ENCODE measurements around the gene LENG8.
A peak's percentile ranks its signal among the peaks of the same experiment; 100 is the strongest.

LENG8 gene

GRCh38 chr19:54426291-54426931 lies 22.6 kb upstream of the LENG8 start:
- Histone ChIP-seq H2BK15ac (ENCODE audit: low read length) (peak overlapping the region; percentile 7), H3K36me3 (replicated peaks in 1 of 2; ENCODE audit: control insufficient read depth in 2 of 2, insufficient read depth in 2 of 2, low read length in 2 of 2) (peaks cover 38 to 53% of the 10 kb centered on the region in 2 donors), H3K18ac (ENCODE audit: low read length) (peak overlapping the region; percentile 84), H3K4me3 (ENCODE audit: low read length in 2 of 2) (no peak overlapping the region), H3K9me3 (replicated peaks in 1 of 2; ENCODE audit: control insufficient read depth in 2 of 2, insufficient read depth in 1 of 2, low read depth in 1 of 2, low read length in 2 of 2) (peaks cover 0 to 2% of the 10 kb centered on the region in 2 donors), H3K79me1 (ENCODE audit: low read depth, low read length) (peaks cover 22% of the 10 kb centered on the region), H4K8ac (ENCODE audit: low read depth, low read length) (peak overlapping the region; percentile 68), H3K14ac (ENCODE audit: low read length) (no peak overlapping the region), H3K27me3 (ENCODE audit: control insufficient read depth in 3 of 3, insufficient read depth in 3 of 3, low read depth in 1 of 3, low read length in 3 of 3) (no peaks in the 10 kb centered on the region), H3K4ac (ENCODE audit: low read length) (no peak overlapping the region), H2BK12ac (ENCODE audit: low read length) (peak overlapping the region; percentile 82), H2AFZ (ENCODE audit: low read length) (no peak overlapping the region), H4K91ac (ENCODE audit: low read depth, low read length, poor library complexity) (peak overlapping the region; percentile 38), H3K23ac (ENCODE audit: low read depth, low read length, poor library complexity) (peak overlapping the region; percentile 60), H3K27ac (replicated peaks; ENCODE audit: low read length) (peak overlapping the region; percentile 49), H2BK120ac (ENCODE audit: low read depth, low read length) (no peak overlapping the region), H3K9ac (ENCODE audit: low read depth, low read length, poor library complexity) (peak overlapping the region; percentile 12), H2AK5ac (ENCODE audit: low read depth, low read length) (peak overlapping the region; percentile 86), H3K4me2 (ENCODE audit: insufficient read depth, low read length, poor library complexity, severe bottlenecking) (no peak overlapping the region), H3K4me1 (ENCODE audit: control insufficient read depth in 2 of 2, insufficient read depth in 1 of 2, low read depth in 1 of 2, low read length in 2 of 2) (peaks cover 14 to 46% of the 10 kb centered on the region in 2 donors), H2BK5ac (ENCODE audit: low read length) (peak overlapping the region; percentile 70)
- DNase-seq (ENCODE audit: low spot score): no peak
- WGBS, 2 donors (ENCODE audit: extremely low coverage in 2 of 2, insufficient read length in 2 of 2, insufficient replicate concordance in 1 of 2): no CpG with 5 or more reads among the region's 17 CpGs

- Histone ChIP-seq H3K27me3 (ENCODE audit: control insufficient read depth in 3 of 3, insufficient read depth in 3 of 3, low read depth in 1 of 3, low read length in 3 of 3) (no peaks in the 10 kb centered on the region), H2BK15ac (ENCODE audit: low read length) (no peak overlapping the region), H3K18ac (ENCODE audit: low read length) (no peak overlapping the region), H3K9me3 (replicated peaks in 1 of 2; ENCODE audit: control insufficient read depth in 2 of 2, insufficient read depth in 1 of 2, low read depth in 1 of 2, low read length in 2 of 2) (peaks cover 0 to 2% of the 10 kb centered on the region in 2 donors), H3K4me3 (ENCODE audit: low read length in 2 of 2) (no peak overlapping the region), H3K27ac (replicated peaks; ENCODE audit: low read length) (no peak overlapping the region), H2BK5ac (ENCODE audit: low read length) (no peak overlapping the region), H2BK12ac (ENCODE audit: low read length) (no peak overlapping the region), H3K23ac (ENCODE audit: low read depth, low read length, poor library complexity) (no peak overlapping the region), H3K4me1 (ENCODE audit: control insufficient read depth in 2 of 2, insufficient read depth in 1 of 2, low read depth in 1 of 2, low read length in 2 of 2) (peaks cover 7 to 38% of the 10 kb centered on the region in 2 donors), H3K4ac (ENCODE audit: low read length) (no peak overlapping the region), H2AK5ac (ENCODE audit: low read depth, low read length) (no peak overlapping the region), H3K36me3 (replicated peaks in 1 of 2; ENCODE audit: control insufficient read depth in 2 of 2, insufficient read depth in 2 of 2, low read length in 2 of 2) (peaks cover 37 to 55% of the 10 kb centered on the region in 2 donors), H2BK120ac (ENCODE audit: low read depth, low read length) (no peak overlapping the region), H4K91ac (ENCODE audit: low read depth, low read length, poor library complexity) (no peak overlapping the region), H2AFZ (ENCODE audit: low read length) (no peak overlapping the region), H3K79me1 (ENCODE audit: low read depth, low read length) (peaks cover 15% of the 10 kb centered on the region), H3K14ac (ENCODE audit: low read length) (no peak overlapping the region), H4K8ac (ENCODE audit: low read depth, low read length) (no peak overlapping the region), H3K4me2 (ENCODE audit: insufficient read depth, low read length, poor library complexity, severe bottlenecking) (no peak overlapping the region), H3K9ac (ENCODE audit: low read depth, low read length, poor library complexity) (no peak overlapping the region)
- no CpG with 5 or more reads among the region's 11 CpGs for WGBS, 2 donors (ENCODE audit: extremely low coverage in 2 of 2, insufficient read length in 2 of 2, insufficient replicate concordance in 1 of 2)
- no peak for DNase-seq (ENCODE audit: low spot score)
These were observed 21.4 kb upstream of the LENG8 start for GRCh38 chr19:54427586-54427985.

GRCh38 chr19:54428323-54429175 lies 20.4 kb upstream of the LENG8 start:
- peaks cover 0 to under 1% of the 10 kb centered on the region in 2 donors for H3K9me3 ChIP-seq (replicated peaks in 1 of 2; ENCODE audit: control insufficient read depth in 2 of 2, insufficient read depth in 1 of 2, low read depth in 1 of 2, low read length in 2 of 2)
- peak overlapping the region; percentile 34 for H3K27ac ChIP-seq (replicated peaks; ENCODE audit: low read length)
- H3K18ac ChIP-seq (ENCODE audit: low read length): peak overlapping the region; percentile 5
- no CpG with 5 or more reads among the region's 11 CpGs for WGBS, 2 donors (ENCODE audit: extremely low coverage in 2 of 2, insufficient read length in 2 of 2, insufficient replicate concordance in 1 of 2)
- H3K14ac ChIP-seq (ENCODE audit: low read length): no peak overlapping the region
- H4K91ac ChIP-seq (ENCODE audit: low read depth, low read length, poor library complexity): no peak overlapping the region
- H3K4me1 ChIP-seq (ENCODE audit: control insufficient read depth in 2 of 2, insufficient read depth in 1 of 2, low read depth in 1 of 2, low read length in 2 of 2): peaks cover 7 to 38% of the 10 kb centered on the region in 2 donors
- H2AK5ac ChIP-seq (ENCODE audit: low read depth, low read length): no peak overlapping the region
- H2BK120ac ChIP-seq (ENCODE audit: low read depth, low read length): no peak overlapping the region
- H3K9ac ChIP-seq (ENCODE audit: low read depth, low read length, poor library complexity): no peak overlapping the region
- H3K4me2 ChIP-seq (ENCODE audit: insufficient read depth, low read length, poor library complexity, severe bottlenecking): no peak overlapping the region
- DNase-seq (ENCODE audit: low spot score): no peak
- no peak overlapping the region for H3K23ac ChIP-seq (ENCODE audit: low read depth, low read length, poor library complexity)
- no peak overlapping the region for H2BK5ac ChIP-seq (ENCODE audit: low read length)
- H3K79me1 ChIP-seq (ENCODE audit: low read depth, low read length): peaks cover 13% of the 10 kb centered on the region
- H4K8ac ChIP-seq (ENCODE audit: low read depth, low read length): no peak overlapping the region
- H3K36me3 ChIP-seq (replicated peaks in 1 of 2; ENCODE audit: control insufficient read depth in 2 of 2, insufficient read depth in 2 of 2, low read length in 2 of 2): peaks cover 31 to 49% of the 10 kb centered on the region in 2 donors
- no peak overlapping the region for H2BK12ac ChIP-seq (ENCODE audit: low read length)
- no peak overlapping the region for H3K4me3 ChIP-seq (ENCODE audit: low read length in 2 of 2)
- no peaks in the 10 kb centered on the region for H3K27me3 ChIP-seq (ENCODE audit: control insufficient read depth in 3 of 3, insufficient read depth in 3 of 3, low read depth in 1 of 3, low read length in 3 of 3)
- H3K4ac ChIP-seq (ENCODE audit: low read length): no peak overlapping the region
- H2BK15ac ChIP-seq (ENCODE audit: low read length): no peak overlapping the region
- no peak overlapping the region for H2AFZ ChIP-seq (ENCODE audit: low read length)

GRCh38 chr19:54429176-54429495 lies 19.9 kb upstream of the LENG8 start:
- no peak overlapping the region for H2BK5ac ChIP-seq (ENCODE audit: low read length)
- peaks cover 7 to 44% of the 10 kb centered on the region in 2 donors for H3K4me1 ChIP-seq (ENCODE audit: control insufficient read depth in 2 of 2, insufficient read depth in 1 of 2, low read depth in 1 of 2, low read length in 2 of 2)
- no peak overlapping the region for H2AK5ac ChIP-seq (ENCODE audit: low read depth, low read length)
- peak overlapping the region; percentile 83 for H3K27ac ChIP-seq (replicated peaks; ENCODE audit: low read length)
- peak overlapping the region; percentile 19 for H3K4me2 ChIP-seq (ENCODE audit: insufficient read depth, low read length, poor library complexity, severe bottlenecking)
- no peak overlapping the region for H2BK12ac ChIP-seq (ENCODE audit: low read length)
- H3K9me3 ChIP-seq (replicated peaks in 1 of 2; ENCODE audit: control insufficient read depth in 2 of 2, insufficient read depth in 1 of 2, low read depth in 1 of 2, low read length in 2 of 2): peaks cover 0 to 2% of the 10 kb centered on the region in 2 donors
- no CpG with 5 or more reads among the region's 8 CpGs for WGBS, 2 donors (ENCODE audit: extremely low coverage in 2 of 2, insufficient read length in 2 of 2, insufficient replicate concordance in 1 of 2)
- peaks cover 12% of the 10 kb centered on the region for H3K79me1 ChIP-seq (ENCODE audit: low read depth, low read length)
- no peak overlapping the region for H3K4ac ChIP-seq (ENCODE audit: low read length)
- no peak overlapping the region for H3K14ac ChIP-seq (ENCODE audit: low read length)
- no peak overlapping the region for H2AFZ ChIP-seq (ENCODE audit: low read length)
- peaks cover 35 to 51% of the 10 kb centered on the region in 2 donors for H3K36me3 ChIP-seq (replicated peaks in 1 of 2; ENCODE audit: control insufficient read depth in 2 of 2, insufficient read depth in 2 of 2, low read length in 2 of 2)
- no peak overlapping the region for H4K8ac ChIP-seq (ENCODE audit: low read depth, low read length)
- H2BK15ac ChIP-seq (ENCODE audit: low read length): peak overlapping the region; percentile 90
- peak overlapping the region; percentile 5 for H3K18ac ChIP-seq (ENCODE audit: low read length)
- no peak overlapping the region for H3K23ac ChIP-seq (ENCODE audit: low read depth, low read length, poor library complexity)
- no peak for DNase-seq (ENCODE audit: low spot score)
- H3K9ac ChIP-seq (ENCODE audit: low read depth, low read length, poor library complexity): no peak overlapping the region
- no peak overlapping the region for H4K91ac ChIP-seq (ENCODE audit: low read depth, low read length, poor library complexity)
- no peaks in the 10 kb centered on the region for H3K27me3 ChIP-seq (ENCODE audit: control insufficient read depth in 3 of 3, insufficient read depth in 3 of 3, low read depth in 1 of 3, low read length in 3 of 3)
- H2BK120ac ChIP-seq (ENCODE audit: low read depth, low read length): no peak overlapping the region
- H3K4me3 ChIP-seq (ENCODE audit: low read length in 2 of 2): no peak overlapping the region
